Measurements from ENCODE around the gene RNF168. TPM values are rescaled to one million over a fixed set of nuclear protein-coding genes. Genes with fewer than 3 reads are reported as not detected.
"Not testable (repeated sequence)": the region's sequence is repeated elsewhere in the genome, so short reads cannot be mapped to it uniquely, and the experiment has no call there.

The RNF168 gene
- total and polyA plus RNA-seq, 9 donors: 8.0 to 29.3 (median 19.5) TPM

- Histone ChIP-seq H3K4me3 (no peak overlapping the region), H3K9me3 (no peaks in the 10 kb centered on the region), H3K36me3 (no peaks in the 10 kb centered on the region), H3K27me3 (no peaks in the 10 kb centered on the region), H3K27ac (no peak overlapping the region), H3K4me1 (ENCODE audit: insufficient read depth) (no peaks in the 10 kb centered on the region)
- TF ChIP-seq POLR2A (IDR thresholded peaks at IDR 0.05) (no peak), CTCF (IDR thresholded peaks at IDR 0.05) (no peak), EP300 (IDR thresholded peaks at IDR 0.05) (no peak)
- DNase-seq: no peak
- WGBS, 3 donors: 82 to 96% (median 95%) methylated on average over 6 of the region's 6 CpGs
- intact Hi-C loops (cut with DNase I): no loop called here
These were observed 48.6 kb downstream of the RNF168 start for GRCh38 chr3:196454935-196455334.

GRCh38 chr3:196445391-196445790 lies 58.2 kb downstream of the RNF168 start:
- intact Hi-C loops (cut with DNase I); H3K27me3 ChIP-seq; H3K27ac ChIP-seq; H3K36me3 ChIP-seq; H3K4me3 ChIP-seq; H3K4me1 ChIP-seq (ENCODE audit: insufficient read depth); H3K9me3 ChIP-seq; DNase-seq: not testable (repeated sequence)
- WGBS, 3 donors: 78 to 88% (median 83%) methylated on average over 7 of the region's 7 CpGs

- no peak overlapping the region for H3K4me3 ChIP-seq
- no peak for DNase-seq
- H3K4me1 ChIP-seq (ENCODE audit: insufficient read depth): peaks cover 3% of the 10 kb centered on the region
- intact Hi-C loops (cut with DNase I): no loop called here
- H3K27ac ChIP-seq: no peak overlapping the region
- H3K9me3 ChIP-seq: no peaks in the 10 kb centered on the region
- H3K36me3 ChIP-seq: no peaks in the 10 kb centered on the region
- 9 to 24% (median 15%) methylated on average over 2 of the region's 2 CpGs for WGBS, 3 donors
- no peak for TF ChIP-seq POLR2A (IDR thresholded peaks at IDR 0.05)
- no peak for TF ChIP-seq EP300 (IDR thresholded peaks at IDR 0.05)
- TF ChIP-seq CTCF (IDR thresholded peaks at IDR 0.05): no peak
- H3K27me3 ChIP-seq: no peaks in the 10 kb centered on the region
These were observed 59.1 kb downstream of the RNF168 start for GRCh38 chr3:196444500-196444894.

- H3K36me3 ChIP-seq: no peaks in the 10 kb centered on the region
- no peaks in the 10 kb centered on the region for H3K9me3 ChIP-seq
- intact Hi-C loops (cut with DNase I): no loop called here
- peaks cover 3% of the 10 kb centered on the region for H3K4me1 ChIP-seq (ENCODE audit: insufficient read depth)
- 72 to 76% (median 74%) methylated on average over 3 of the region's 3 CpGs for WGBS, 3 donors
- DNase-seq: no peak
- no peak overlapping the region for H3K4me3 ChIP-seq
- no peak overlapping the region for H3K27ac ChIP-seq
- TF ChIP-seq CTCF (IDR thresholded peaks at IDR 0.05) (no peak), POLR2A (IDR thresholded peaks at IDR 0.05) (no peak), EP300 (IDR thresholded peaks at IDR 0.05) (no peak)
- no peaks in the 10 kb centered on the region for H3K27me3 ChIP-seq
These were observed 62.9 kb downstream of the RNF168 start for GRCh38 chr3:196440696-196441095.

GRCh38 chr3:196440041-196440537 lies 63.5 kb downstream of the RNF168 start:
- Histone ChIP-seq H3K9me3 (no peaks in the 10 kb centered on the region), H3K4me3 (no peak overlapping the region), H3K27me3 (no peaks in the 10 kb centered on the region), H3K4me1 (ENCODE audit: insufficient read depth) (peaks cover 2% of the 10 kb centered on the region), H3K27ac (no peak overlapping the region), H3K36me3 (no peaks in the 10 kb centered on the region)
- no peak for DNase-seq
- 62 to 69% (median 63%) methylated on average over 6 of the region's 6 CpGs for WGBS, 3 donors
- no peak for TF ChIP-seq POLR2A (IDR thresholded peaks at IDR 0.05)
- TF ChIP-seq CTCF (IDR thresholded peaks at IDR 0.05): no peak
- intact Hi-C loops (cut with DNase I): no loop called here

Measured in ovary (tissue), 9 donors.